Skeletal muscle tissue (tissue), 4 donors: ENCODE results near the gene PAQR4. TPM values are rescaled to one million over a fixed set of nuclear protein-coding genes. Genes with fewer than 3 reads are reported as not detected.
A peak's percentile ranks its signal among the peaks of the same experiment; 100 is the strongest.

Source experiments
- H3K27ac ChIP-seq: one replicate; pipeline ENCODE4 v1.7.0; 2013; ENCODE audit warnings: mild to moderate bottlenecking, low read depth, low read length, inconsistent platforms
- H3K27me3 ChIP-seq, 3 donors: one replicate each; pipeline ENCODE4 v1.7.0; 2013; ENCODE audit warnings: low read length in 3 of 3; ENCODE audit not compliant: control insufficient read depth in 3 of 3, insufficient read depth in 3 of 3
- H3K36me3 ChIP-seq, 3 donors: one replicate each; pipeline ENCODE4 v1.7.0; 2013; ENCODE audit warnings: low read length in 3 of 3; ENCODE audit not compliant: control insufficient read depth in 3 of 3, insufficient read depth in 3 of 3
- H3K4me1 ChIP-seq, 3 donors: one replicate each; pipeline ENCODE4 v1.7.0; 2013; ENCODE audit warnings: low read length in 3 of 3, mild to moderate bottlenecking in 3 of 3; ENCODE audit not compliant: control insufficient read depth in 3 of 3, insufficient read depth in 3 of 3
- H3K4me3 ChIP-seq, 3 donors: one replicate each; pipeline ENCODE4 v1.7.0; 2013; ENCODE audit warnings: low read length in 3 of 3
- H3K9ac ChIP-seq, 3 donors: one replicate each; pipeline ENCODE4 v1.7.0; 2013; ENCODE audit warnings: low read length in 3 of 3, mild to moderate bottlenecking in 3 of 3, moderate library complexity in 2 of 3, low read depth in 1 of 3
- H3K9me3 ChIP-seq, 3 donors: one replicate each; pipeline ENCODE4 v1.7.0; 2013; ENCODE audit warnings: low read length in 3 of 3; ENCODE audit not compliant: control insufficient read depth in 3 of 3
- total RNA-seq: library from RNA; depleted of rRNA; stranded (reverse); fragments of >200 nt; gene quantifications from one replicate; pipeline ENCODE4 v1.2.3, GENCODE V29; 2014
- donor health status: Osteomylitis.

The PAQR4 gene
- total RNA-seq, 1 donor from 2014 or later, result 2.1 TPM

- Histone ChIP-seq H3K9me3 (no peaks in the 10 kb centered on the region), H3K4me1 (peaks cover 26 to 42% (median 36%) of the 10 kb centered on the region in 3 donors), H3K27me3 (peaks cover 27 to 34% (median 29%) of the 10 kb centered on the region in 3 donors), H3K27ac (peak overlapping the region; percentile 56), H3K4me3 (peak overlapping the region; percentile 43 to 81 (median 80)), H3K9ac (peak overlapping the region in 2 of 3 donors; percentile 70 to 84), H3K36me3 (peaks cover 0 to 7% (median 4%) of the 10 kb centered on the region in 3 donors)
Observed at GRCh38 chr16:2970563-2970962, 1.4 kb downstream of the PAQR4 start.

GRCh38 chr16:2971134-2971984 is 2.2 kb downstream of the PAQR4 start:
- Histone ChIP-seq H3K27me3 (peaks cover 20 to 26% (median 21%) of the 10 kb centered on the region in 3 donors), H3K36me3 (peaks cover 0 to 7% (median 4%) of the 10 kb centered on the region in 3 donors), H3K9me3 (no peaks in the 10 kb centered on the region), H3K9ac (peak overlapping the region in 1 of 3 donors; percentile 25), H3K4me1 (peaks cover 26 to 45% (median 36%) of the 10 kb centered on the region in 3 donors), H3K4me3 (no peak overlapping the region), H3K27ac (no peak overlapping the region)

GRCh38 chr16:2971985-2972784 is 3.0 kb downstream of the PAQR4 start:
- H3K27ac ChIP-seq, result no peak overlapping the region
- H3K27me3 ChIP-seq, result peaks cover 15 to 18% (median 16%) of the 10 kb centered on the region in 3 donors
- peaks cover 24 to 45% (median 36%) of the 10 kb centered on the region in 3 donors for H3K4me1 ChIP-seq
- peaks cover 0 to 7% (median 4%) of the 10 kb centered on the region in 3 donors for H3K36me3 ChIP-seq
- no peak overlapping the region for H3K9ac ChIP-seq
- no peaks in the 10 kb centered on the region for H3K9me3 ChIP-seq
- H3K4me3 ChIP-seq, result no peak overlapping the region

GRCh38 chr16:2973093-2973492 is 3.9 kb downstream of the PAQR4 start:
- Histone ChIP-seq H3K4me1 (peaks cover 24 to 45% (median 36%) of the 10 kb centered on the region in 3 donors), H3K9me3 (no peaks in the 10 kb centered on the region), H3K27ac (no peak overlapping the region), H3K36me3 (peaks cover 0 to 7% (median 4%) of the 10 kb centered on the region in 3 donors), H3K9ac (no peak overlapping the region), H3K27me3 (peaks cover 8 to 10% (median 9%) of the 10 kb centered on the region in 3 donors), H3K4me3 (no peak overlapping the region)

GRCh38 chr16:2973605-2974318 is 4.6 kb downstream of the PAQR4 start:
- peaks cover 17 to 41% (median 30%) of the 10 kb centered on the region in 3 donors for H3K4me1 ChIP-seq
- peaks cover 0 to 7% (median 4%) of the 10 kb centered on the region in 3 donors for H3K36me3 ChIP-seq
- no peak overlapping the region for H3K9ac ChIP-seq
- H3K4me3 ChIP-seq, result no peak overlapping the region
- peaks cover 2 to 3% (median 2%) of the 10 kb centered on the region in 3 donors for H3K27me3 ChIP-seq
- H3K27ac ChIP-seq, result no peak overlapping the region
- H3K9me3 ChIP-seq, result no peaks in the 10 kb centered on the region

GRCh38 chr16:2974319-2975056 is 5.3 kb downstream of the PAQR4 start:
- peaks cover 2 to 6% (median 3%) of the 10 kb centered on the region in 3 donors for H3K27me3 ChIP-seq
- no peak overlapping the region for H3K4me3 ChIP-seq
- H3K9me3 ChIP-seq, result no peaks in the 10 kb centered on the region
- no peak overlapping the region for H3K9ac ChIP-seq
- H3K36me3 ChIP-seq, result peaks cover 0 to 7% (median 4%) of the 10 kb centered on the region in 3 donors
- no peak overlapping the region for H3K27ac ChIP-seq
- H3K4me1 ChIP-seq, result peaks cover 15 to 39% (median 28%) of the 10 kb centered on the region in 3 donors

- Histone ChIP-seq H3K27me3 (peaks cover 5 to 10% (median 7%) of the 10 kb centered on the region in 3 donors), H3K4me3 (no peak overlapping the region), H3K36me3 (peaks cover 0 to 7% (median 4%) of the 10 kb centered on the region in 3 donors), H3K27ac (no peak overlapping the region), H3K9me3 (no peaks in the 10 kb centered on the region), H3K9ac (no peak overlapping the region), H3K4me1 (peaks cover 14 to 38% (median 26%) of the 10 kb centered on the region in 3 donors)
Observed at GRCh38 chr16:2975161-2975795, 6.1 kb downstream of the PAQR4 start.

GRCh38 chr16:2976201-2976600 is 7.1 kb downstream of the PAQR4 start:
- peaks cover 12 to 34% (median 20%) of the 10 kb centered on the region in 3 donors for H3K4me1 ChIP-seq
- H3K27me3 ChIP-seq, result peaks cover 5 to 10% (median 7%) of the 10 kb centered on the region in 3 donors
- H3K4me3 ChIP-seq, result no peak overlapping the region
- H3K9me3 ChIP-seq, result no peaks in the 10 kb centered on the region
- H3K36me3 ChIP-seq, result peaks cover 0 to 7% (median 4%) of the 10 kb centered on the region in 3 donors
- no peak overlapping the region for H3K9ac ChIP-seq
- no peak overlapping the region for H3K27ac ChIP-seq
